DOHH2 (cell line): ENCODE data around the gene PCSK7.
A peak's percentile ranks its signal among the peaks of the same experiment; 100 is the strongest.

Experiments used
- H3F3A ChIP-seq: fragments of 200-600 bp; sonication (generic), shearing (Covaris generic); 2 replicates; pipeline ENCODE4 v1.6.0; 2016; ENCODE audit warnings: antibody characterized with exemption, mild to moderate bottlenecking; ENCODE audit not compliant: control insufficient read depth, insufficient read depth
- H3K27ac ChIP-seq: fragments of 200-600 bp; sonication (generic); 2 replicates; pipeline ENCODE4 v1.5.1; 2014; ENCODE audit warnings: low read depth, mild to moderate bottlenecking, low read length, moderate library complexity
- H3K27me3 ChIP-seq: fragments of 200-600 bp; sonication (generic); 2 replicates; pipeline ENCODE4 v1.6.1; 2014; ENCODE audit warnings: mild to moderate bottlenecking, low read length, mixed read lengths; ENCODE audit not compliant: control insufficient read depth
- H3K36me3 ChIP-seq: fragments of 200-600 bp; sonication (generic); 2 replicates; pipeline ENCODE4 v1.6.1; 2014; ENCODE audit warnings: mild to moderate bottlenecking, low read length, moderate library complexity, mixed read lengths; ENCODE audit not compliant: control insufficient read depth
- H3K4me1 ChIP-seq: fragments of 200-600 bp; sonication (generic); 2 replicates; pipeline ENCODE4 v1.6.1; 2014; ENCODE audit warnings: mild to moderate bottlenecking, low read length, mixed read lengths; ENCODE audit not compliant: control insufficient read depth
- H3K4me2 ChIP-seq: fragments of 200-600 bp; sonication (generic); 2 replicates; pipeline ENCODE4 v1.6.0; 2014; ENCODE audit warnings: mild to moderate bottlenecking, low read length, moderate library complexity
- H3K4me3 ChIP-seq: fragments of 200-600 bp; sonication (generic); 2 replicates; pipeline ENCODE4 v1.5.1; 2014; ENCODE audit warnings: mild to moderate bottlenecking, low read length, mixed read lengths
- H3K79me2 ChIP-seq: fragments of 200-600 bp; sonication (generic); 2 replicates; pipeline ENCODE4 v1.6.1; 2014; ENCODE audit warnings: mild to moderate bottlenecking, low read length, mixed read lengths; ENCODE audit not compliant: control insufficient read depth
- H3K9me2 ChIP-seq: fragments of 200-600 bp; sonication (generic); replicated peaks from 2 replicates; pipeline ENCODE4 v1.6.1; 2014; ENCODE audit warnings: mild to moderate bottlenecking, low read length, mixed read lengths; ENCODE audit not compliant: control insufficient read depth
- H3K9me3 ChIP-seq: fragments of 200-600 bp; sonication (generic); 2 replicates; pipeline ENCODE4 v1.6.1; 2014; ENCODE audit warnings: antibody characterized with exemption, low read length, mixed read lengths; ENCODE audit not compliant: control insufficient read depth, insufficient read depth
- H4K20me1 ChIP-seq: fragments of 200-600 bp; sonication (generic); 2 replicates; pipeline ENCODE4 v1.6.0; 2014; ENCODE audit warnings: low read depth, mild to moderate bottlenecking, antibody characterized with exemption, low read length, moderate library complexity; ENCODE audit not compliant: control insufficient read depth, insufficient read depth
- EZH2phosphoT487 ChIP-seq: fragments of 200-600 bp; sonication (generic); IDR thresholded peaks from 2 replicates; pipeline ENCODE4 v1.6.1; 2017; ENCODE audit warnings: borderline replicate concordance, mild to moderate bottlenecking, antibody characterized with exemption, low read length, moderate library complexity, mixed read lengths
- TF ChIP-seq, protein P1 (sequence below): fragments of 200-600 bp; sonication (generic); IDR thresholded peaks from one replicate; pipeline ENCODE4 v1.5.1; 2014; ENCODE audit warnings: antibody characterized with exemption, mild to moderate bottlenecking, low read depth, low read length; ENCODE audit not compliant: poor library complexity, severe bottlenecking

PCSK7 gene

DNA sequence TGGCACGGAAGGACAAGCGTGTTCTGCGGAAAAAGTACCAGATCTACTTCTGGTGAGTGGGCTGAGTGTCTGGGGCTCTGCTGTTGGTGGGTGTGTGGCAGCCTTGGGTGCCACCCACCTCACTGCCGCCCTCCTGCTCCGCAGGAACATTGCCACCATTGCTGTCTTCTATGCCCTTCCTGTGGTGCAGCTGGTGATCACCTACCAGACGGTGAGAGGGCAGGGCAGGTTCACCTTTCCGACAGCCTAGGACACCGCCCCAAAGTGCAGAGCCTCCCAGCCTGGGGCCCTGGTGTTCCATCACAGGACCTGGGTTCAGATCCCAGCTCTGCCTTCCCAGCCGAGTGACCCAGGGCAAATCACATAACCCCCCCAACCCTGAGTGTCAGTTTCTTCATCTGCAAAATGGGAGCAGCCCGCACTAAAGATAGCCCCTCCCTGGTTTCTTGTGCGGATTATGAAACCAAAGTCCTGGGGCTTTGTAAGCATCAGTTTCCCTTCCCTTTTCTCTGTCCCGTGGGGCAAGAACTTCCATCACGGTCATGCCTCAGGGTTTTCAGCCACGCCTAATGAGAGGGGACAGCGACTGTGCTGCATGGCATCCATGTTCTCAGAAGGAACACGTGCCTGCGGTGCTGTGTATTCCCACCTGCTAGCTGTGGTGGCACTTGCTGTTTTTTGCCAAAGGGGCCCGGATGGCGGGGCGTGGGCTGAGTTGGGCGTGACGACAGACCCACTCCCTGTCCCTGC lies 42.5 kb downstream of the PCSK7 start:
- Histone ChIP-seq H3F3A (no peaks in the 10 kb centered on the region), H3K9me2 (no peaks in the 10 kb centered on the region), H3K36me3 (peaks cover 6% of the 10 kb centered on the region), H3K4me2 (peak overlapping the region; percentile 25), H3K27ac (no peak overlapping the region), H4K20me1 (no peaks in the 10 kb centered on the region), H3K4me1 (peaks cover 33% of the 10 kb centered on the region), H3K4me3 (0 out of 2 replicates have a peak overlapping the region, but pooled peaks have one; percentile 2), H3K27me3 (no peaks in the 10 kb centered on the region), H3K79me2 (no peaks in the 10 kb centered on the region), H3K9me3 (no peaks in the 10 kb centered on the region)
- TF ChIP-seq, protein P1, sequence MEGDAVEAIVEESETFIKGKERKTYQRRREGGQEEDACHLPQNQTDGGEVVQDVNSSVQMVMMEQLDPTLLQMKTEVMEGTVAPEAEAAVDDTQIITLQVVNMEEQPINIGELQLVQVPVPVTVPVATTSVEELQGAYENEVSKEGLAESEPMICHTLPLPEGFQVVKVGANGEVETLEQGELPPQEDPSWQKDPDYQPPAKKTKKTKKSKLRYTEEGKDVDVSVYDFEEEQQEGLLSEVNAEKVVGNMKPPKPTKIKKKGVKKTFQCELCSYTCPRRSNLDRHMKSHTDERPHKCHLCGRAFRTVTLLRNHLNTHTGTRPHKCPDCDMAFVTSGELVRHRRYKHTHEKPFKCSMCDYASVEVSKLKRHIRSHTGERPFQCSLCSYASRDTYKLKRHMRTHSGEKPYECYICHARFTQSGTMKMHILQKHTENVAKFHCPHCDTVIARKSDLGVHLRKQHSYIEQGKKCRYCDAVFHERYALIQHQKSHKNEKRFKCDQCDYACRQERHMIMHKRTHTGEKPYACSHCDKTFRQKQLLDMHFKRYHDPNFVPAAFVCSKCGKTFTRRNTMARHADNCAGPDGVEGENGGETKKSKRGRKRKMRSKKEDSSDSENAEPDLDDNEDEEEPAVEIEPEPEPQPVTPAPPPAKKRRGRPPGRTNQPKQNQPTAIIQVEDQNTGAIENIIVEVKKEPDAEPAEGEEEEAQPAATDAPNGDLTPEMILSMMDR, result no peak
- no peak for TF ChIP-seq EZH2phosphoT487

DNA sequence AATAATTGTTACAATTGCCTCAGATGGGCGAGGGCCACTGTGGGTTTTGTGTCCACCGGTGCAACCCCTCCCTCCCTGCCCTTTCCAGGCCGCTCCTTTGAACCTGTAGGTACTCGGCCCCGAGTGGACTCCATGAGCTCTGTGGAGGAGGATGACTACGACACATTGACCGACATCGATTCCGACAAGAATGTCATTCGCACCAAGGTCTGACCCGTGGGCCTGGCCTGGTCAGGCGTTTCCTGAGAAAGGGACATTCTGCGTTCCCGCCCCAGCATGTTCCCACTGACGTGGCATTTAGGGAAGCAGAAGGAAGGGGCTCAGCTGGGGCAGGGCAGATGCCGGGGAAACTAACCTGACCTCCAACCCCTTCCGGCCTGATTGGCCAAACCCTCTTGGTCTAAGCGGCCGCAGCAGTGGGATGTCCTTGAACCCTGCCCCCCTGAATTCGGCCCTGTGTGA lies 43.2 kb downstream of the PCSK7 start:
- Histone ChIP-seq H3K9me3 (no peaks in the 10 kb centered on the region), H3K9me2 (no peaks in the 10 kb centered on the region), H3K36me3 (peaks cover 6% of the 10 kb centered on the region), H3K79me2 (no peaks in the 10 kb centered on the region), H3F3A (no peaks in the 10 kb centered on the region), H3K27me3 (no peaks in the 10 kb centered on the region), H3K4me1 (peaks cover 33% of the 10 kb centered on the region), H3K4me3 (no peak overlapping the region), H3K4me2 (no peak overlapping the region), H4K20me1 (no peaks in the 10 kb centered on the region), H3K27ac (no peak overlapping the region)
- TF ChIP-seq EZH2phosphoT487, result no peak
- TF ChIP-seq, protein P1, result no peak

DNA sequence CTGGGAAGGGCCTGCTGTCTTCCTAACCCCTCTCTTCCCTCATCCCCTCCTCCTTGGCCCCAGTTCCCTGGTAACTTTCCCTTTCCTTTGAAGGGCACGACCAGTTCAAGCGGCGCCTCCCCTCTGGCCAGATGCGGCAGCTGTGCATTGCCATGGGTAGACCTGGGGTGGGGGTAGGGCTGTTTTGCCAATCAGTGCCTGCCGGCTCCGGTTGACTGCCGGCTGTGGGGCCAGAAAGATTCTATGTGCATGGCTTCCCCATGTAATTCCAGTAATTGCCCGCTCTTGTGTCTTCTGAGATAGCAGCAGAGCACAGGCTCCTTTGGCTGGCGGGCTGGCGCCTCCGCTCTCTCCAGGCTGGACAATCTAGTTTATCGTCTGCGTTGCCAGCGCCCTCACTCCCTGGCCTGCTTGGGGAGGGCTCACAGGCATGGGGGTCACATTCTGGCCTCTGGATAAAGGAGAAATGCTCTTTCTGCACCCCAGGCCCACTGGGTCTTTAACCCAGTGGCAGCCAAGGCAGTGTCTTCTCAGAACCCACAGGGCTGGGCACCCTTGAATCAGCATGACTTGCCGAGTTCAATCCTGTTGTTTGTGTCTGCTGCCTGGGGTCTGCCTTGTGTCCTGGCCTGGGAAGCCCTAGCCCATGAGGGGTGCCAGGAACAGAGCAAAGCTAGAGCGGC lies 43.9 kb downstream of the PCSK7 start:
- TF ChIP-seq, protein P1, result no peak
- TF ChIP-seq EZH2phosphoT487, result no peak
- no peak overlapping the region for H3K4me2 ChIP-seq

More for the DNA sequence above, 43.9 kb downstream of the PCSK7 start:
- no peaks in the 10 kb centered on the region for H3K9me3 ChIP-seq
- no peaks in the 10 kb centered on the region for H4K20me1 ChIP-seq
- no peaks in the 10 kb centered on the region for H3K27me3 ChIP-seq
- no peaks in the 10 kb centered on the region for H3K79me2 ChIP-seq
- peaks cover 33% of the 10 kb centered on the region for H3K4me1 ChIP-seq
- H3K9me2 ChIP-seq, result no peaks in the 10 kb centered on the region
- no peak overlapping the region for H3K4me3 ChIP-seq
- H3K36me3 ChIP-seq, result peaks cover 6% of the 10 kb centered on the region
- H3K27ac ChIP-seq, result no peak overlapping the region
- H3F3A ChIP-seq, result no peaks in the 10 kb centered on the region
